BLaER1 treated with 17β-estradiol and CSF1 and Interleukin-3, amounts not matched to agents 10 nM and 100 nM (cell line): Measurements from ENCODE around the gene GDF9.
A peak's percentile ranks its signal among the peaks of the same experiment; 100 is the strongest.

Experiments
- H3K27ac ChIP-seq, 11 experiments: shearing (Covaris generic); formaldehyde crosslinking; 2 replicates each; pipeline ENCODE4 v1.8.1; 2022
- H3K27me3 ChIP-seq, 11 experiments: shearing (Covaris generic); formaldehyde crosslinking; 2 replicates each; pipeline ENCODE4 v1.8.1; 2022
- H3K36me3 ChIP-seq, 11 experiments: shearing (Covaris generic); formaldehyde crosslinking; 2 replicates each; pipeline ENCODE4 v1.8.1; 2022
- H3K4me1 ChIP-seq, 10 experiments: shearing (Covaris generic); formaldehyde crosslinking; 2 replicates each; pipeline ENCODE4 v1.8.1; 2022
- H3K4me2 ChIP-seq, 11 experiments: shearing (Covaris generic); formaldehyde crosslinking; 2 replicates each; pipeline ENCODE4 v1.8.1; 2022
- H3K4me3 ChIP-seq, 10 experiments: shearing (Covaris generic); formaldehyde crosslinking; 2 replicates each; pipeline ENCODE4 v1.8.1; 2022
- H3K9ac ChIP-seq, 11 experiments: shearing (Covaris generic); formaldehyde crosslinking; 2 replicates each; pipeline ENCODE4 v1.8.1; 2022
- H3K9me3 ChIP-seq, 11 experiments: shearing (Covaris generic); formaldehyde crosslinking; replicated peaks in 1 of 11; 2 replicates each; pipeline ENCODE4 v1.8.1; 2022
- H4K20me1 ChIP-seq, 11 experiments: shearing (Covaris generic); formaldehyde crosslinking; 2 replicates each; pipeline ENCODE4 v1.8.1; 2022
- Cebpa-rat ChIP-seq, 11 experiments: shearing (Covaris generic); IDR thresholded peaks; 2 replicates each; pipeline ENCODE4 v1.8.1; 2022

Gene GDF9

GRCh38 chr5:132850066-132850465, 16.2 kb downstream of the GDF9 start:
- Histone ChIP-seq H3K9me3 (no peaks in the 10 kb centered on the region), H3K27ac (no peak overlapping the region), H3K9ac (no peak overlapping the region), H4K20me1 (no peaks in the 10 kb centered on the region), H3K4me3 (no peak overlapping the region), H3K36me3 (no peaks in the 10 kb centered on the region), H3K4me1 (peaks cover 4 to 11% (median 7%) of the 10 kb centered on the region in 10 experiments; a peak in 13 of 20 replicates), H3K4me2 (no peak overlapping the region), H3K27me3 (no peaks in the 10 kb centered on the region)
- no peak for TF ChIP-seq Cebpa-rat (IDR thresholded peaks at IDR 0.05)

DNA sequence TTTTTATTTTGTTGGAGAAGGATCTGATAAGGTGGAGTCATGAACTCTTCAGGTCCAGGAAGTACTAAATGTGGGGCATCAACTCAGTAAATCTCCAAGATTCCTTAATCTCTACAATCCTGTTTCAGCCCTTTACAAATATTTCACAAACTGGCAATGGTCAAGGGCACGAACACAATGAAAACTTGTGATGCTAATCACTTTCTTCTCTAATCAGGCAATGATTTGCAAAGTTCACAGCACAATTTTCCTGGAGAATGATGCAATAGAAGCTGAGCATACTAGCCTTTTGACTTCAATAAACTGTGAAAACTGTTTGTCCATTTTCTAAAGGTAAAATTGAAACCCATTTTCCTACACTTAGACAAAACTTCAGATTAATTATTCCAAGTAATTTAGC, 16.9 kb downstream of the GDF9 start:
- Histone ChIP-seq H3K36me3 (no peaks in the 10 kb centered on the region), H3K9ac (no peak overlapping the region), H3K27ac (no peak overlapping the region), H3K27me3 (no peaks in the 10 kb centered on the region), H3K9me3 (no peaks in the 10 kb centered on the region), H3K4me2 (no peak overlapping the region), H3K4me3 (no peak overlapping the region), H4K20me1 (no peaks in the 10 kb centered on the region), H3K4me1 (peaks cover 4 to 10% (median 7%) of the 10 kb centered on the region in 10 experiments; a peak in 13 of 20 replicates)
- TF ChIP-seq Cebpa-rat (IDR thresholded peaks at IDR 0.05), result no peak

GRCh38 chr5:132848270-132848669, 18.0 kb downstream of the GDF9 start:
- Histone ChIP-seq H3K9ac (no peak overlapping the region), H4K20me1 (no peaks in the 10 kb centered on the region), H3K4me3 (no peak overlapping the region), H3K36me3 (no peaks in the 10 kb centered on the region), H3K4me1 (peaks cover 0 to 1% (median 0%) of the 10 kb centered on the region in 10 experiments; a peak in 1 of 20 replicates), H3K27ac (no peak overlapping the region), H3K27me3 (no peaks in the 10 kb centered on the region), H3K9me3 (no peaks in the 10 kb centered on the region), H3K4me2 (no peak overlapping the region)
- no peak for TF ChIP-seq Cebpa-rat (IDR thresholded peaks at IDR 0.05)

- Histone ChIP-seq H3K4me3 (no peak overlapping the region; a peak in 1 of 20 replicates), H3K27ac (peak overlapping the region in 10 of 11 experiments; percentile 47 to 89 (median 80); a peak in 19 of 22 replicates), H3K27me3 (no peaks in the 10 kb centered on the region), H3K9me3 (no peaks in the 10 kb centered on the region), H4K20me1 (no peaks in the 10 kb centered on the region), H3K9ac (peak overlapping the region in 7 of 11 experiments; percentile 16 to 71 (median 62); a peak in 11 of 22 replicates), H3K4me2 (peak overlapping the region; percentile 11 to 90 (median 77); a peak in 21 of 22 replicates), H3K4me1 (peaks cover 20 to 65% (median 58%) of the 10 kb centered on the region in 10 experiments), H3K36me3 (no peaks in the 10 kb centered on the region)
- peak in 4 of 11 experiments; percentile 10 to 78 (median 51); a peak in 4 of 22 replicates for TF ChIP-seq Cebpa-rat (IDR thresholded peaks at IDR 0.05)
These were observed 25.0 kb downstream of the GDF9 start for GRCh38 chr5:132841305-132841704.

DNA sequence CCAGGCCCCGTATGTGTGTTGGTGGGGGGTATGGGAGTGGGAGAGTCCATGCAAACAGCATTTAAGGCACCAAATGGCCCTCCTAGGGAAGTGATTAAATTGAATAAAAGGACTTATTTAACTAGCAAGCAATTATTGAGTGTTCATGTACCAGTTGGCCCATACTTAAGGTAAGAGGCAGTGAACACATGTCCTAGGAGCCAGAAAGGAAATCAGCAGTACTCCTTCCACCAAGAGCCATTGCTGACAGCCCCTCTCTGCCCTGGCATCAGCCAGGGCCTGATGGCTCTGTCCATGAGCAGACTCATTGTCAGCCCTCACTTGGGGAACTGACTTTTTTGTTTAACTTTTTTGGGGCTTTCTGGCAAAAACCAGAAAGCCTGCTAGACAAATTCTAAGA, 25.4 kb downstream of the GDF9 start:
- H3K36me3 ChIP-seq, result no peaks in the 10 kb centered on the region
- no peaks in the 10 kb centered on the region for H3K27me3 ChIP-seq
- no peak for TF ChIP-seq Cebpa-rat (IDR thresholded peaks at IDR 0.05)
- H3K9ac ChIP-seq, result peak overlapping the region in 8 of 11 experiments; percentile 16 to 71 (median 60); a peak in 12 of 22 replicates
- 0 out of 22 replicates have a peak, but pooled peaks cover 0 to 2% (median 0%) of the 10 kb centered on the region in 11 experiments for H3K9me3 ChIP-seq
- H3K4me2 ChIP-seq, result peak overlapping the region in 10 of 11 experiments; percentile 29 to 90 (median 78); a peak in 20 of 22 replicates
- no peaks in the 10 kb centered on the region for H4K20me1 ChIP-seq
- H3K4me1 ChIP-seq, result peaks cover 24 to 70% (median 62%) of the 10 kb centered on the region in 10 experiments
- peak overlapping the region; percentile 27 to 89 (median 79); a peak in 21 of 22 replicates for H3K27ac ChIP-seq
- no peak overlapping the region for H3K4me3 ChIP-seq

- Histone ChIP-seq H3K9ac (peak overlapping the region in 8 of 11 experiments; percentile 20 to 71 (median 60); a peak in 13 of 22 replicates), H3K4me1 (peaks cover 25 to 75% (median 65%) of the 10 kb centered on the region in 10 experiments), H4K20me1 (no peaks in the 10 kb centered on the region), H3K36me3 (no peaks in the 10 kb centered on the region), H3K4me2 (peak overlapping the region; percentile 12 to 90 (median 77); a peak in 20 of 22 replicates), H3K9me3 (0 out of 22 replicates have a peak, but pooled peaks cover 0 to 5% (median 0%) of the 10 kb centered on the region in 11 experiments), H3K27me3 (no peaks in the 10 kb centered on the region), H3K27ac (peak overlapping the region; percentile 27 to 89 (median 79); a peak in 20 of 22 replicates), H3K4me3 (no peak overlapping the region)
- TF ChIP-seq Cebpa-rat (IDR thresholded peaks at IDR 0.05), result no peak; a peak in 1 of 22 replicates
These were observed 26.0 kb downstream of the GDF9 start for GRCh38 chr5:132840313-132840712.

- Histone ChIP-seq H3K9ac (peak overlapping the region in 8 of 11 experiments; percentile 20 to 71 (median 60); a peak in 14 of 22 replicates), H3K4me2 (peak overlapping the region; percentile 12 to 90 (median 77); a peak in 20 of 22 replicates), H3K27me3 (no peaks in the 10 kb centered on the region), H3K36me3 (no peaks in the 10 kb centered on the region), H3K27ac (peak overlapping the region in 10 of 11 experiments; percentile 47 to 89 (median 80); a peak in 20 of 22 replicates), H3K9me3 (0 out of 22 replicates have a peak, but pooled peaks cover 0 to 5% (median 0%) of the 10 kb centered on the region in 11 experiments), H3K4me1 (peaks cover 25 to 78% (median 65%) of the 10 kb centered on the region in 10 experiments), H4K20me1 (no peaks in the 10 kb centered on the region), H3K4me3 (no peak overlapping the region)
- peak in 10 of 11 experiments; percentile 14 to 83 (median 56); a peak in 11 of 22 replicates for TF ChIP-seq Cebpa-rat (IDR thresholded peaks at IDR 0.05)
These were observed 26.6 kb downstream of the GDF9 start for GRCh38 chr5:132839426-132840301.

GRCh38 chr5:132838516-132839282, 27.6 kb downstream of the GDF9 start:
- Histone ChIP-seq H3K9me3 (0 out of 22 replicates have a peak, but pooled peaks cover 0 to 5% (median 0%) of the 10 kb centered on the region in 11 experiments), H4K20me1 (no peaks in the 10 kb centered on the region), H3K27ac (peak overlapping the region; percentile 65 to 89 (median 79); a peak in 20 of 22 replicates), H3K4me2 (peak overlapping the region in 10 of 11 experiments; percentile 62 to 90 (median 78); a peak in 18 of 22 replicates), H3K4me1 (peaks cover 25 to 78% (median 65%) of the 10 kb centered on the region in 10 experiments), H3K4me3 (no peak overlapping the region), H3K36me3 (no peaks in the 10 kb centered on the region), H3K9ac (peak overlapping the region in 6 of 11 experiments; percentile 44 to 71 (median 67); a peak in 9 of 22 replicates), H3K27me3 (no peaks in the 10 kb centered on the region)
- no peak for TF ChIP-seq Cebpa-rat (IDR thresholded peaks at IDR 0.05)
